Keratinocyte (primary cell): ENCODE measurements around the gene HLA-E. TPM values are rescaled to one million over a fixed set of nuclear protein-coding genes. Genes with fewer than 3 reads are reported as not detected.

ENCODE experiments used
- DNase-seq: peaks from one replicate; pipeline ENCODE4 v3.0.0-alpha.2; 2011; ENCODE audit warnings: low read depth, missing footprints, low spot score
- FAIRE-seq: peaks from 2 replicates; lab custom pipeline; 2011; peaks lifted over from hg19 to GRCh38; lab: Jason Lieb, UNC
- H2AFZ ChIP-seq: 2 replicates; pipeline ENCODE4 v1.6.0; 2012; ENCODE audit warnings: low read length, control low read depth, inconsistent platforms; ENCODE audit not compliant: control insufficient read depth
- H3K27ac ChIP-seq: 2 replicates; pipeline ENCODE4 v1.5.1; 2011; ENCODE audit warnings: low read length; ENCODE audit not compliant: control insufficient read depth, insufficient read depth
- H3K27me3 ChIP-seq: 3 replicates; pipeline ENCODE4 v1.6.0; 2011; ENCODE audit warnings: low read length; ENCODE audit not compliant: control insufficient read depth, insufficient read depth; ENCODE audit errors: extremely low read depth
- H3K36me3 ChIP-seq, 2 experiments: 2 replicates in 1 of 2; 3 replicates in 1 of 2; pipeline ENCODE4 v1.5.1; 2011; ENCODE audit warnings: low read length in 2 of 2, mild to moderate bottlenecking in 1 of 2; ENCODE audit not compliant: control insufficient read depth in 2 of 2, insufficient read depth in 2 of 2; ENCODE audit errors: extremely low read depth in 1 of 2
- H3K4me1 ChIP-seq: 3 replicates; pipeline ENCODE4 v1.5.1; 2011; ENCODE audit warnings: low read length; ENCODE audit not compliant: control insufficient read depth, insufficient read depth; ENCODE audit errors: extremely low read depth
- H3K4me2 ChIP-seq: 3 replicates; pipeline ENCODE4 v1.6.0; 2011; ENCODE audit warnings: low read depth, low read length; ENCODE audit not compliant: control insufficient read depth, insufficient read depth; ENCODE audit errors: extremely low read depth
- H3K4me3 ChIP-seq, 3 experiments: fragments of 200-600 bp in 1 of 3; sonication (generic) in 1 of 3; 2 replicates in 2 of 3; 3 replicates in 1 of 3; pipeline ENCODE4 v1.5.1; 2011 to 2016; ENCODE audit warnings: low read length in 3 of 3, mild to moderate bottlenecking in 3 of 3, control low read depth in 2 of 3, inconsistent platforms in 1 of 3, low read depth in 1 of 3, mixed read lengths in 1 of 3, mixed run types in 1 of 3, moderate library complexity in 1 of 3; ENCODE audit not compliant: control insufficient read depth in 2 of 3, insufficient read depth in 2 of 3; ENCODE audit errors: extremely low read depth in 1 of 3
- H3K79me2 ChIP-seq: 2 replicates; pipeline ENCODE4 v1.6.0; 2012; ENCODE audit warnings: low read length; ENCODE audit not compliant: control insufficient read depth, insufficient read depth
- H3K9ac ChIP-seq: 3 replicates; pipeline ENCODE4 v1.6.0; 2011; ENCODE audit warnings: low read length; ENCODE audit not compliant: control insufficient read depth, insufficient read depth; ENCODE audit errors: extremely low read depth
- H3K9me1 ChIP-seq: 3 replicates; pipeline ENCODE4 v1.6.0; 2011; ENCODE audit warnings: low read length; ENCODE audit not compliant: control insufficient read depth, insufficient read depth; ENCODE audit errors: extremely low read depth
- H3K9me3 ChIP-seq: 2 replicates; pipeline ENCODE4 v1.5.1; 2012; ENCODE audit warnings: low read depth, low read length; ENCODE audit not compliant: control insufficient read depth
- H4K20me1 ChIP-seq: 3 replicates; pipeline ENCODE4 v1.6.0; 2011; ENCODE audit warnings: low read length; ENCODE audit not compliant: control insufficient read depth, insufficient read depth; ENCODE audit errors: extremely low read depth
- EZH2 ChIP-seq: IDR thresholded peaks from one replicate; pipeline ENCODE4 v1.6.1; 2012; ENCODE audit warnings: inconsistent platforms, mild to moderate bottlenecking, low read length, moderate library complexity
- dilution Hi-C: fragments of 300-500 bp; cut with MboI; formaldehyde crosslinking; loops from one replicate; pipeline ENCODE4 v1.7.0; 2020; ENCODE audit warnings: low sequenced_read_pairs; ENCODE audit not compliant: extremely low pct_ligation_motif_present
- polyA plus RNA-seq, 5 experiments: library from polyadenylated mRNA; depleted of rRNA in 3 of 5; stranded (reverse) in 3 of 5; stranded (forward) in 1 of 5; unstranded in 1 of 5; fragments of >200 nt; gene quantifications; 1 replicate in 1 of 5; 2 replicates in 3 of 5; 3 replicates in 1 of 5; pipeline versions ENCODE4 v1.2.1 to v1.2.3, GENCODE V29; 2011 to 2012; ENCODE audit warnings: missing spikeins in 2 of 5, low read depth in 1 of 5, low replicate concordance in 1 of 5
- TF ChIP-seq, protein P1 (sequence below), 3 experiments: IDR thresholded peaks in 1 of 3; conservative IDR thresholded peaks in 1 of 3; optimal IDR thresholded peaks in 1 of 3; 2 replicates in 2 of 3; 3 replicates in 1 of 3; pipeline versions ENCODE3 to v1.5.1; 2011; ENCODE audit warnings: low read length in 3 of 3, mild to moderate bottlenecking in 3 of 3, moderate library complexity in 2 of 3, control low read depth in 1 of 3, inconsistent platforms in 1 of 3; ENCODE audit not compliant: insufficient read depth in 2 of 3; ENCODE audit errors: extremely low read depth in 1 of 3

The HLA-E gene
- polyA plus RNA-seq, 1 donor (not counting 4 experiments of a cell fraction or from before 2014, with no cell fraction given): 108 TPM

DNA sequence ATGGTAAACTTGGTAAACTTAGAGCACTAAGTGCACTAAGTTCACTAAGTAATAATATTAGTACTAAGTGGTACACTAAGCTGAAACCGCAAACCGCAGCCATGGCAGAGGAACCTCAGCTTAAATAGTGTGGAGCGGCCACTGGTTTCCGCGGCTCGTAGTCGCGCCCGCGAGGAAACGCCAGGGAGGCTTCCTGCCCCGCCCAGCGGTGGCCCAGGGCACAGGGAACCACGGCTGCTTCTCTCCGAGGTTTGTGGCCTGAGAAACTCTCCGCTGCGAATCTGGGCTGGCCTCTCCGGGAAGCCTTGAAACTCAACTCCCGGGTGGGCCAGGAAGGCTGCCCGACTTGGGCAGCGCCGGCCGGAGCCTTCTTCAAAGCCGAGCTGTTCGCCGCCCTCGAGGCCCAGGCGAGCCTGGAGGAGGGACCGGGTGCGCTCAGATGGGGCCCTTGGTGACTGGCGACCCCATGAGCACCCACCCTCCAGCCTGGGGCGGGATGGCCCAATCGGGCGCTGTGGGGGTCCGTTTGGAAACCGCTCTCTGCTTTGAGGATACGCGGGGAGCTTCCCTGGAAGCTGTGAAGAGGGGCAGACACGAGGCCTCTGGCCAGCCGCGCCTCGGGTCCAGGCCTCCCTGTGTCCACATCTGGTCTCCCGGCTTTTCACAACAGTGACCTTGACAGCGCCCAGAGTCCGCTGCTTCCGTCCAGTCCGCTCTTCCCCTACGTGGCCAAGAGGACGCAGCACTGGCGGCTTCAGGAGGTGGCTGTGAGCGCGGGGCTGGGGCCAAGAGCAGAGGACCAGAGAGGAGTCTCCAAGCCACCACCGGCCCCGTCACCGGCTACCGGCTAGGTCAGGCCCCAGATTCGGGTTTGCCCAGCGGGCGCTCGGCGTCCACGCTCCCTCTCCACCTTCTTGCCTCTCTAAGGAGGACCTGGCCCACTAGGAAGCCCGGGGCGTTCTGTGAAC is 25.4 kb upstream of the HLA-E start:
- H3K9ac ChIP-seq: no peak overlapping the region
- H4K20me1 ChIP-seq: no peaks in the 10 kb centered on the region
- FAIRE-seq (no peak), DNase-seq (no peak)
- no peak overlapping the region for H3K27ac ChIP-seq
- H3K9me3 ChIP-seq: no peaks in the 10 kb centered on the region
- H3K4me2 ChIP-seq: peak overlapping the region; percentile 25
- no peaks in the 10 kb centered on the region for H3K79me2 ChIP-seq
- TF ChIP-seq, protein P1, sequence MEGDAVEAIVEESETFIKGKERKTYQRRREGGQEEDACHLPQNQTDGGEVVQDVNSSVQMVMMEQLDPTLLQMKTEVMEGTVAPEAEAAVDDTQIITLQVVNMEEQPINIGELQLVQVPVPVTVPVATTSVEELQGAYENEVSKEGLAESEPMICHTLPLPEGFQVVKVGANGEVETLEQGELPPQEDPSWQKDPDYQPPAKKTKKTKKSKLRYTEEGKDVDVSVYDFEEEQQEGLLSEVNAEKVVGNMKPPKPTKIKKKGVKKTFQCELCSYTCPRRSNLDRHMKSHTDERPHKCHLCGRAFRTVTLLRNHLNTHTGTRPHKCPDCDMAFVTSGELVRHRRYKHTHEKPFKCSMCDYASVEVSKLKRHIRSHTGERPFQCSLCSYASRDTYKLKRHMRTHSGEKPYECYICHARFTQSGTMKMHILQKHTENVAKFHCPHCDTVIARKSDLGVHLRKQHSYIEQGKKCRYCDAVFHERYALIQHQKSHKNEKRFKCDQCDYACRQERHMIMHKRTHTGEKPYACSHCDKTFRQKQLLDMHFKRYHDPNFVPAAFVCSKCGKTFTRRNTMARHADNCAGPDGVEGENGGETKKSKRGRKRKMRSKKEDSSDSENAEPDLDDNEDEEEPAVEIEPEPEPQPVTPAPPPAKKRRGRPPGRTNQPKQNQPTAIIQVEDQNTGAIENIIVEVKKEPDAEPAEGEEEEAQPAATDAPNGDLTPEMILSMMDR (optimal IDR thresholded peaks at IDR 0.05 in 1 of 3, IDR thresholded peaks at IDR 0.05 in 1 of 3, conservative IDR thresholded peaks at IDR 0.05 in 1 of 3; ENCODE audit: extremely low read depth in 1 of 3, insufficient read depth in 2 of 3, low read length in 3 of 3): no peak
- peak; percentile 45 for TF ChIP-seq EZH2
- no peaks in the 10 kb centered on the region for H3K36me3 ChIP-seq
- no peak overlapping the region for H2AFZ ChIP-seq
- no peaks in the 10 kb centered on the region for H3K9me1 ChIP-seq
- H3K4me1 ChIP-seq: peaks cover 3% of the 10 kb centered on the region
- H3K27me3 ChIP-seq: peaks cover 90% of the 10 kb centered on the region
- dilution Hi-C loops: no loop called here
- peak overlapping the region in 2 of 3 experiments; percentile 7 to 24 for H3K4me3 ChIP-seq

DNA sequence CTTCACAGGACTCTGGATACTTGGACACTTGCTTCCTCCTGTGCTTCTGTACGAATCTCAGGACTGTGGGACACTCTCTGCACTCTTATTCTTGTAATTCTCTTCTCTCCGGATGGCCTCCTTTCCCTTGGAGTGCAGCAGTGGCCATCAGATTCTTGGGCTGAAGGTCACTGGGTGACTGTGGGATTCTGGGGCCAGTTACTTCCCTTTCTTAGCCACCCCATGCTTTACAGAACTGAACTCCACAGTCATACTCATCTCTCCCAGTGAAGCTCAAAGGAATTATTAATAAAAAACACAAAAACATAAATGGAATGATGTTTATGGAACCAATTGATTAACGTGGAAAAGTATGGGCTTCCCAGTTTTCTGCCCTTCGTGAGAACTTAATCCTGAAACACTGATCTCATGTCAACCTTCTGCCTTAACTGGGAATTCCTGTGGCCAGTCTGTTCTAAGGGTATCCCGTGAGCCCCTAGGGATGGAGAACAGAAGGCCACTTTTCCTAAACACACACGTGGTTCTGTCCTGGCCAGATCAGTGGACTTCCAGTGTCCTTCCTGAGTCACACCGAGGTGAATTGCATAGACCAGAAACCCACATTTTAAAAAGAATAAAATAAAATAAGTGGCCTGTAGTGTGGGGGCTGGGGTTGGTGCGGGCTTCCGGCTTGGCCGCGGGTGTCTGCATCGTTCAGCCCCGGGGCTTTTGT is 23.6 kb upstream of the HLA-E start:
- Histone ChIP-seq H4K20me1 (no peaks in the 10 kb centered on the region), H3K4me2 (peak overlapping the region; percentile 95), H3K4me1 (peaks cover 3% of the 10 kb centered on the region), H3K27me3 (peaks cover 88% of the 10 kb centered on the region), H3K4me3 (peak overlapping the region in 2 of 3 experiments; percentile 65 to 67), H3K36me3 (no peaks in the 10 kb centered on the region), H2AFZ (no peak overlapping the region), H3K9me1 (no peaks in the 10 kb centered on the region), H3K9me3 (no peaks in the 10 kb centered on the region), H3K27ac (no peak overlapping the region), H3K79me2 (no peaks in the 10 kb centered on the region), H3K9ac (no peak overlapping the region)
- dilution Hi-C loops: no loop called here
- TF ChIP-seq, protein P1 (optimal IDR thresholded peaks at IDR 0.05 in 1 of 3, IDR thresholded peaks at IDR 0.05 in 1 of 3, conservative IDR thresholded peaks at IDR 0.05 in 1 of 3; ENCODE audit: extremely low read depth in 1 of 3, insufficient read depth in 2 of 3, low read length in 3 of 3): no peak
- TF ChIP-seq EZH2: no peak
- DNase-seq (no peak), FAIRE-seq (no peak)
